ENCODE data around the gene CNIH4. TPM values are rescaled to one million over a fixed set of nuclear protein-coding genes. Genes with fewer than 3 reads are reported as not detected.

Gene CNIH4
- total RNA-seq, 1 experiment from 2014 or later = 104 TPM

DNA sequence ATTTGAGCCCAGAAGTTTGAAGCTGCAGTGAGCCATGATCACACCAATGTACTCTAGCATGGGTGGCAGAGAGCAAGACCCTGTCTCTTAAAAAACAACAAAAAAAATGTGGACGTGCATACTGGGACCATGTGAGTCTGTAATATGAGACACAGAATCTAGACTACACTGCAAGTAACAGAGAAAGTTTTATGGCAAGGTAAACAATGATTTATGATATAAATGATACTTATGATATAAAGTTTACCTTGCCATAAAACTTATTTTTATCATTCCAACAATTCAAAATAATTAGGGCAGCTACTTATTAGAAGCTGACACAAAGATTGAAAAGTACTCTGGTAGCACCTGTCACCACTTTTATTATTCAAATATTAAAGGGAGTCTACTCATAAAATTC lies 43.2 kb downstream of the CNIH4 start:
- H3K27me3 Mint-ChIP-seq (ENCODE audit: low read depth) = no peaks in the 10 kb centered on the region
- Histone ChIP-seq H4K8ac (replicated peaks; ENCODE audit: insufficient read length, low read depth, low read length) (no peak overlapping the region), H3K79me2 (ENCODE audit: insufficient read depth, low read length) (no peaks in the 10 kb centered on the region), H3K27me3 (ENCODE audit: insufficient read depth, low read length) (no peaks in the 10 kb centered on the region), H3K9ac (ENCODE audit: extremely low read depth, insufficient read length, low read length) (no peak overlapping the region), H3K23me2 (ENCODE audit: insufficient read length, low read depth, low read length, poor library complexity, severe bottlenecking) (no peaks in the 10 kb centered on the region), H3K14ac (ENCODE audit: insufficient read depth, low read length) (no peak overlapping the region), H2BK12ac (ENCODE audit: insufficient read length, low read depth, low read length) (no peak overlapping the region), H2AFZ (ENCODE audit: low read length) (no peak overlapping the region), H3K27ac (ENCODE audit: insufficient read length, low read depth, low read length) (no peak overlapping the region), H2BK120ac (ENCODE audit: low read depth, low read length, poor library complexity, severe bottlenecking) (no peak overlapping the region), H3K4me2 (ENCODE audit: insufficient read depth, insufficient read length, low read length) (no peak overlapping the region), H3K9me3 (ENCODE audit: control insufficient read depth, low read depth, low read length) (no peaks in the 10 kb centered on the region), H2BK5ac (ENCODE audit: insufficient read length, low read length) (no peak overlapping the region), H3T11ph (ENCODE audit: low read length) (no peak overlapping the region), H3K4ac (ENCODE audit: low read depth, low read length) (no peak overlapping the region), H4K91ac (ENCODE audit: insufficient read length, low read depth, low read length) (no peak overlapping the region), H4K20me1 (ENCODE audit: control insufficient read depth, insufficient read depth, insufficient read length) (no peaks in the 10 kb centered on the region), H4K5ac (ENCODE audit: insufficient read length, low read depth, low read length) (no peak overlapping the region), H3K79me1 (ENCODE audit: insufficient read depth, low read depth, low read length, poor library complexity, severe bottlenecking) (no peaks in the 10 kb centered on the region), H3K56ac (ENCODE audit: insufficient read length, low read depth, low read length) (no peak overlapping the region), H3K18ac (ENCODE audit: insufficient read length, low read depth, low read length) (no peak overlapping the region), H2AK5ac (ENCODE audit: insufficient read length, low read length) (no peak overlapping the region), H2BK15ac (ENCODE audit: low read depth, low read length) (no peak overlapping the region), H3K23ac (ENCODE audit: insufficient read length, low read depth, low read length) (no peak overlapping the region), H2BK20ac (ENCODE audit: low read depth, low read length, poor library complexity, severe bottlenecking) (no peak overlapping the region), H3K4me1 (ENCODE audit: insufficient read depth, low read length) (no peaks in the 10 kb centered on the region)
- H3K36me3 Mint-ChIP-seq (ENCODE audit: insufficient read depth in 1 of 3, low read depth in 3 of 3) = peaks cover 36 to 89% (median 73%) of the 10 kb centered on the region in 3 experiments
- TF ChIP-seq, protein P1, sequence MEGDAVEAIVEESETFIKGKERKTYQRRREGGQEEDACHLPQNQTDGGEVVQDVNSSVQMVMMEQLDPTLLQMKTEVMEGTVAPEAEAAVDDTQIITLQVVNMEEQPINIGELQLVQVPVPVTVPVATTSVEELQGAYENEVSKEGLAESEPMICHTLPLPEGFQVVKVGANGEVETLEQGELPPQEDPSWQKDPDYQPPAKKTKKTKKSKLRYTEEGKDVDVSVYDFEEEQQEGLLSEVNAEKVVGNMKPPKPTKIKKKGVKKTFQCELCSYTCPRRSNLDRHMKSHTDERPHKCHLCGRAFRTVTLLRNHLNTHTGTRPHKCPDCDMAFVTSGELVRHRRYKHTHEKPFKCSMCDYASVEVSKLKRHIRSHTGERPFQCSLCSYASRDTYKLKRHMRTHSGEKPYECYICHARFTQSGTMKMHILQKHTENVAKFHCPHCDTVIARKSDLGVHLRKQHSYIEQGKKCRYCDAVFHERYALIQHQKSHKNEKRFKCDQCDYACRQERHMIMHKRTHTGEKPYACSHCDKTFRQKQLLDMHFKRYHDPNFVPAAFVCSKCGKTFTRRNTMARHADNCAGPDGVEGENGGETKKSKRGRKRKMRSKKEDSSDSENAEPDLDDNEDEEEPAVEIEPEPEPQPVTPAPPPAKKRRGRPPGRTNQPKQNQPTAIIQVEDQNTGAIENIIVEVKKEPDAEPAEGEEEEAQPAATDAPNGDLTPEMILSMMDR (conservative IDR thresholded peaks at IDR 0.05) = no peak
- no peak for DNase-seq
- no CpG with 5 or more reads among the region's 1 CpG for WGBS (ENCODE audit: extremely low coverage, insufficient read length, low lambda C conversion rate)
- H3K4me3 Mint-ChIP-seq = no peak overlapping the region
- 0 out of 7 replicates have a peak overlapping the region, but pooled peaks of 1 of the 3 experiments have one; percentile 58 for H3K27ac Mint-ChIP-seq
- H3K4me1 Mint-ChIP-seq = no peaks in the 10 kb centered on the region
- H3K9me3 Mint-ChIP-seq = no peaks in the 10 kb centered on the region

Data from H9 (cell line).